ENCODE data around the gene FBH1. TPM values are rescaled to one million over a fixed set of nuclear protein-coding genes. Genes with fewer than 3 reads are reported as not detected.

The FBH1 gene
- total RNA-seq, 3 donors from 2014 or later: 61.2 to 67.9 (median 62.7) TPM

DNA sequence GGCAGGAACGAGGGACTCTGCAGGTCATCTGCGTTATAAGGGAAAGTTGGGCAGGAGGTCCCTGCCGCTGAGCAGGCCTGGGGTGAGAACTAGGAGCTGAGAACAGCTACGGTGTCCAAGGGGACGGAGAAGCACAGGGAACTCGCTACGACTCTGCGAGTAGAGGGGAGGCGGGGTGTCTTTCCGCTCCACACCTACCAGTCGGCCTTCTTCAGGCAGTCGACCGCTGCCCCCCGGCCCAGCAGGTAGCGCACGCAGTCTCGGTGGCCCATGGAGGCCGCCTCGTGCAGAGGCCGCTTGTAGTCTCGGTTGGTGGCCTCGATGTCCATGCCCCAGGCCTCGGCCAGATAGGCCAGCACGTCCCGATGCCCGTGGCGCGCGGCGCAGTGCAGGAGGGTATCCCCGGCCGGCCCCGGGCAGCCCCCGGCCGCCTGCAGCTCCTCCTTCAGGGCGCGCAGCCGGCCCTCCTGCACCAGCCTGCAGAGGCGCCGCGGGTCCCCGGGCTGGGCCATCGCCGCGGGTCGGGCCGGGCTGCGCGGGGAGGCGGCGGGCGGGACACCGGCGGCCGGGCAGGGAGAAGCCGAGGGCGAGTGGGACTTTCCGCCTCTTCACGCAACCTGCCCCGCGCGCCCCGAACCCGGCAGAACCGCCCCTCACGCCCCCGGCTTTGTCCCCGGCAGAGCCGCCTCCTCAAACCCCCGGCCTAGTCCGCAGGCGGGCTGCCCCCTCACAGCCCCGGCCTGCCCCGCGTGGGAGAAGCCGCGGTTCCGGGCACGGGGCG is 1.0 kb upstream of the FBH1 start:
- peaks cover 35% of the 10 kb centered on the region for H3K36me3 Mint-ChIP-seq (ENCODE audit: insufficient read depth)
- H3K9me3 Mint-ChIP-seq: no peaks in the 10 kb centered on the region
- ATAC-seq (peak; percentile 38 to 39), DNase-seq (peak; percentile 22)
- no peaks in the 10 kb centered on the region for H3K27me3 Mint-ChIP-seq (ENCODE audit: low read depth)
- peak overlapping the region; percentile 90 for H3K4me3 Mint-ChIP-seq
- peaks cover 46% of the 10 kb centered on the region for H3K4me1 Mint-ChIP-seq (ENCODE audit: low read depth)

DNA sequence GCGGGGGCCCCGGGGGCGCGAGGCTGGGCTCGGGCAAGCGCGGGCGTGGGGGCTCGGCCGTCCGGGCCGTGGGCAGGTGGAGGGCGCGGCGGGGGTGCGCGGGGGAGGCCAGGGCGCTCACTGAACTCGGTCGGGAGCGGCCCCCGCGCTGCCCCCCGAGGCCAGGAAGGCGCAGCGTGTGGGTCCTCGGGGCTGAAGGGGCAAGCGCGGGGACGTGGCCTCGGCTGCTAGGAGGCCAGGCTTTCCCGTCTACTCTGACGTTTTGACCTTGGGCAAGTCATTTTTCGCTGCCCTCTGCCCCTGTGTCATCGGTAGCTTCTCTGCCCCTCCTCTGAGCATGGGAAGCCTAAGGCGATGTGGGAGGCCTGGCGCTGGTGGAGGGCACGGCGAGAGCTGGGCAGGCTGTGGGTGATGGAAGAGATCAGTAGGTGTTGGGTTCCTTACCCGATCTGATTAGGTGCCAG is 441 bp downstream of the FBH1 start:
- ATAC-seq (peak; percentile 3), DNase-seq (peak; percentile 6)
- Mint-ChIP-seq H3K36me3 (ENCODE audit: insufficient read depth) (peaks cover 37% of the 10 kb centered on the region), H3K4me1 (ENCODE audit: low read depth) (peaks cover 58% of the 10 kb centered on the region), H3K27me3 (ENCODE audit: low read depth) (no peaks in the 10 kb centered on the region), H3K4me3 (peak overlapping the region; percentile 94), H3K9me3 (no peaks in the 10 kb centered on the region)

DNA sequence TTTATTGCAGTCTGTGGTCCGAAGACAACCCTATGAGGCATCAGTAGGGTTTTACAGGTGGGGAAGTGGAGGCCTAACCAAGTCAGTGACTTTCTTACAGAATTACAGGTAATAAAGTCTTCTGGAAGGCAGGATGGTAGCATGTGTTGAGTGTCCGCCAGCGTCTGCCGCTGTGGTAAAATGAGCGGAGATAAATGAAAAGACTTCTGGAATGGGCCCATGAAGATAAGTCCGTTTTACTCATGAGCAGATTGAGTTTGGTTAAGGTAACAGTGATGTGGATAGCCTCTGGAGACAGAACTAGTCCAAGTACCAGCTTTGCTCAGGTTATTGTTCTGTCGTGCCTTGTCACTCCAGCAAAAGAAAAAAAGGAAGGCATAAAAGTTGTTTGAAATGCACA is 966 bp downstream of the FBH1 start:
- Mint-ChIP-seq H3K9me3 (no peaks in the 10 kb centered on the region), H3K4me1 (ENCODE audit: low read depth) (peaks cover 63% of the 10 kb centered on the region), H3K27me3 (ENCODE audit: low read depth) (no peaks in the 10 kb centered on the region), H3K4me3 (peak overlapping the region; percentile 94), H3K36me3 (ENCODE audit: insufficient read depth) (peaks cover 35% of the 10 kb centered on the region)
- no peak for DNase-seq
- ATAC-seq: no peak

DNA sequence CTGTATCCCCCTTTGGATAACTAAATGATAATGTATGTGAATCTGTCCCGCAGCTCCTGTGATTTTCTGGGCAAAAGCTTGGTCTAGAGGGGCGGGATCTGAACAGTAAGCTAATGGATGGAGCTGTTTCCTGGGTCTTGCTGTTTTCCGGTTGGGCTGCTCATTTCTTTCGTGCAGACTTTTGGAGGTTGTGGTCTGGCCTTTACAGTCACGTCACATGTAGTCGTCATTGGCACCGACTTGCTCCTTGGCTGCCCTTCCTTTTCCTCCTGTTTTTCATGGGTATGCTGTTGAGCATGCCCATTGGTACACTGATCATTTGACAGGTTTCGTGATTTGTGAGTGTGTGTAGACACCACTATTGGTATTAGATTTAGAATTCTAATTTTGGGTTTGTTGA is 2.0 kb downstream of the FBH1 start:
- Mint-ChIP-seq H3K9me3 (no peaks in the 10 kb centered on the region), H3K4me3 (peak overlapping the region; percentile 20), H3K4me1 (ENCODE audit: low read depth) (peaks cover 72% of the 10 kb centered on the region), H3K27me3 (ENCODE audit: low read depth) (no peaks in the 10 kb centered on the region), H3K36me3 (ENCODE audit: insufficient read depth) (peaks cover 36% of the 10 kb centered on the region)
- no peak for DNase-seq
- ATAC-seq: no peak

DNA sequence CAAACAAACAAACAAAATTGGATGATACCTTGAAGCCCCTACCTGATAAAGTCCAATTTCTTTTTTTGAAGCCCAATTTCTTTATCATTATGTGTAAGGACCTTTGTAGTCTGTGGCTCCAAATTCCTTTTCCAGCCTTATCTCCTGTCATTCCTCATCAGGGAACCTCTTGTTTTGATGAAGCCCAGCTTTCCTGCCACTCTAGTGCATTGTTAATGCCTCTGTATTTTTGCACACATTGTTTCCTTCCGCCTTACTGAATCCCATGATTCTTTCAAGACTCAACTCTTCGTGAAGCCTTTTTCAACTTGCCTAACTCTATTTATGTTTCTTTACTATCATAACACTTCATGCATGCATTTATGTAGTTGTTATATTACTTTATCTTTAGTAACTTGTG is 3.3 kb downstream of the FBH1 start:
- no peaks in the 10 kb centered on the region for H3K27me3 Mint-ChIP-seq (ENCODE audit: low read depth)
- peaks cover 71% of the 10 kb centered on the region for H3K4me1 Mint-ChIP-seq (ENCODE audit: low read depth)
- ATAC-seq (no peak), DNase-seq (no peak)
- no peak overlapping the region for H3K4me3 Mint-ChIP-seq
- peaks cover 3% of the 10 kb centered on the region for H3K9me3 Mint-ChIP-seq
- peaks cover 43% of the 10 kb centered on the region for H3K36me3 Mint-ChIP-seq (ENCODE audit: insufficient read depth)

DNA sequence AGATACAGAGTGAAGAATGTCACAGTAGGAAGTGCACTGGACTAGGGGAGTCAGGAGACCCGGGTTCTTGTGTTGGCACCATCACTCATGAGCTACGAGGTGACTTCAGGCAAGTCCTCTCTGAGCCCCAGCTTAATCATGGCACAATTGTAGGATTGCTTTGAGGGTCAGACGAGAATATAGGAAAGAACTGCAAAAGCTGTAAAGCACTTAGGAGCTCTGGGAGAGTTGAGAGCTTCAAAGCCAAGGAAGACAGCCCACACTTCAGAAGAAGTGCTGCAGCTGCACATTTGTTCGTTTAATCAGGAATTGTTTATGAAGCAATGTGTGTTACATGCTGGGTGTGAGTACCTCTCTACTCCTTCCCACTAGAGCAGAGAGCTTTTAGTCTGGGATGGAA is 4.4 kb downstream of the FBH1 start:
- Mint-ChIP-seq H3K4me3 (no peak overlapping the region), H3K27me3 (ENCODE audit: low read depth) (no peaks in the 10 kb centered on the region), H3K9me3 (peaks cover 3% of the 10 kb centered on the region), H3K4me1 (ENCODE audit: low read depth) (peaks cover 70% of the 10 kb centered on the region), H3K36me3 (ENCODE audit: insufficient read depth) (peaks cover 45% of the 10 kb centered on the region)
- no peak for ATAC-seq
- no peak for DNase-seq

DNA sequence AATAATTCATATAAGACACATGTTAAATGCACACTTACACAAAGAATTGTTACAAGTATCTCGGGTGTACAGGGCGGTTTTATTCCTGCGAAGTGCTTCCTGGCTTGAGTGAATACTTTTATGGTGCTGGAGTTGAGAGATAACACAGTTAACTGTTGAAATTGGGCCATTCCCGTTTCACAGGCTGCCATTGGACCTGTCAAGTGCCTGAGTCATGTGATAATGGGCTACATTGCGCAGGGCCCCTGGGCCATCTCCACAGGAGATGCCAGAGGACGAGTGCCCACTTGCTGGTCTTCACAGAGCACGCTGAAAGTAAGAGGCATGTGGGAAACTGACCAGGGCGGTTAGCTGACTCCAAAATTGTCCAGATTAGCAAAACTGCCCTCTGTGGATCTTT is 4.8 kb downstream of the FBH1 start:
- Mint-ChIP-seq H3K27me3 (ENCODE audit: low read depth) (no peaks in the 10 kb centered on the region), H3K4me1 (ENCODE audit: low read depth) (peaks cover 72% of the 10 kb centered on the region), H3K9me3 (peaks cover 3% of the 10 kb centered on the region), H3K36me3 (ENCODE audit: insufficient read depth) (peaks cover 45% of the 10 kb centered on the region), H3K4me3 (no peak overlapping the region)
- ATAC-seq (no peak), DNase-seq (no peak)

DNA sequence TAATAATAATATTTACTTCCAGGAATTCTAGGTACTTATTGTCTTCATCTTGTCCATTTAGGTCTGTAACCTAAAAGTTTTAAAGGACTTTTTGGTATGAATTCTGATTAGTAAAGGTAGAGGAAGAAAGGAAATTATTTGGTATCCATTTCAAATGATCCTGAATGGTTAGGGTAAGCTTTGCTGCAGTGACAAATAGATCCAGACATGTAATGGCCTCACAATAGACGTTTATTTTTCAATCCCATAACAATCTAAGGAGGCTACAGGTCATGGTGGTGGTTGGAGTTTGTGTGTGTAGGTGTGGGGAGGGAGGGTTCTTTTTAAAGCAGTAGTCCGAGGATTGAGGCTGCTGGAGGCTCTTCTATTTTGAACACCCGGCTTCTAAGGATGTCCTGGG is 5.3 kb downstream of the FBH1 start:
- Mint-ChIP-seq H3K27me3 (ENCODE audit: low read depth) (no peaks in the 10 kb centered on the region), H3K4me3 (peak overlapping the region; percentile 60), H3K36me3 (ENCODE audit: insufficient read depth) (peaks cover 45% of the 10 kb centered on the region), H3K9me3 (peaks cover 3% of the 10 kb centered on the region), H3K4me1 (ENCODE audit: low read depth) (peaks cover 72% of the 10 kb centered on the region)
- no peak for DNase-seq
- ATAC-seq: no peak

DNA sequence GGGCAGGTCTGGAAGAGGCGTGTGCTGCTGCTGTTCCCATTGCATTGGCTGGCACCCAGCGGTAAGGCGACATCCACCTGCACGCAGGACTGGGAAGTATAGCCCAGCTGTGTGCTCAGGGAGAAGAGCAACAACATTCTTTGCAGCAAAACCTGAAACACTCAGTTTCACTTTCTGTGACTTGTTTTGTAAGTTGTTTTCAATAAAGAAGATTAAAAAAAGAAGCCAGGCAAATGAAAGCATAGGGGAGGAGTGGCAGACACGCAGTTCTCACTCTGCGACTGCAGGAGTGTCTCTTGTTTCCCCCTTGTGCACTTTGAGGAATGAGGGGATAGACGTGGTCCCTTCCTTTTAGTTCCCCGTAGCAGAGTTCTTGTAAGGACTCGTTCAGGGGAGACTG is 5.8 kb downstream of the FBH1 start:
- no peaks in the 10 kb centered on the region for H3K27me3 Mint-ChIP-seq (ENCODE audit: low read depth)
- no peak for DNase-seq
- peaks cover 69% of the 10 kb centered on the region for H3K4me1 Mint-ChIP-seq (ENCODE audit: low read depth)
- H3K4me3 Mint-ChIP-seq: peak overlapping the region; percentile 60
- peaks cover 45% of the 10 kb centered on the region for H3K36me3 Mint-ChIP-seq (ENCODE audit: insufficient read depth)
- H3K9me3 Mint-ChIP-seq: peaks cover 3% of the 10 kb centered on the region
- ATAC-seq: peak; percentile 58

DNA sequence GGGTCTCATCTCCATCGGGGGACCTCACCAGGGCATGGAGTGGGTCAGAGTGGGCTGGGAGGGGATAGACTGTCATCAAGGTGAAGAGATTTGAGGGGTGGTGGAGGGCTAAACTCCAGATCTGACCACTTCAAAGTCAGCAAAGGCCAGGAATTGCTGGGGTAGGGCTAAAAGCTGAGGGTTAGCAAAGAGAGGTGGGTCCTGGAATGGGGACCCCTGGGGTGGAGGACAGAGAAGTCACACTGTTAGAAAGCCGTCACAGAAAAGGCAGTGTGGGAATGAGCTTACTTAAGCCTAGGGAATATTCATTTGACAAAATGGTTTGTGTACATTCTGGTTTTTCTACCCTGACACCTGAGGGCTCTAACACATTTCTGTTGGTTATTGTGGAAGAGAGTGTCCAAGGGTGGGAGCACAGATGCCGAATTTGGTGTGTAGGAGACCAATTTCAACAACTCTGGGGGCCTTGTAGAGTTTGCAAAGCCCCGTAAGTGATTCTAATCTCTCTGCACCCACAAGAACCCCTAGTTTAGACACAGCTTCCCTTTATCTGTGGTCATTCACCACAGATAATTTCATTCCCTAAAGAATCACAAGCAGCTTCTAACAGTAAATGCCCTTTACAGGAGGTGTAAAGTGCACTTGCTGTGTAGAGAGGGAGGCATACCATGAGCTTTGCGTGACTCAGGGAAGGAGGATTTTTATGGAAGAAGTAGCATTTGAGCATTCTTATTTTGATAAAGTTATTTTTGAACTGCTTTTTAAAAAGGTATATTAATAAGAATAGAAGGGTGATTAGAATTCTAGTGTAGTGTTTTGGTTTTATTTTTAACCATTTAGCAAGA is 6.4 kb downstream of the FBH1 start:
- peaks cover 45% of the 10 kb centered on the region for H3K36me3 Mint-ChIP-seq (ENCODE audit: insufficient read depth)
- DNase-seq (no peak), ATAC-seq (no peak)
- H3K27me3 Mint-ChIP-seq (ENCODE audit: low read depth): no peaks in the 10 kb centered on the region
- H3K4me1 Mint-ChIP-seq (ENCODE audit: low read depth): peaks cover 63% of the 10 kb centered on the region
- peak overlapping the region; percentile 60 for H3K4me3 Mint-ChIP-seq
- H3K9me3 Mint-ChIP-seq: peaks cover 3% of the 10 kb centered on the region

DNA sequence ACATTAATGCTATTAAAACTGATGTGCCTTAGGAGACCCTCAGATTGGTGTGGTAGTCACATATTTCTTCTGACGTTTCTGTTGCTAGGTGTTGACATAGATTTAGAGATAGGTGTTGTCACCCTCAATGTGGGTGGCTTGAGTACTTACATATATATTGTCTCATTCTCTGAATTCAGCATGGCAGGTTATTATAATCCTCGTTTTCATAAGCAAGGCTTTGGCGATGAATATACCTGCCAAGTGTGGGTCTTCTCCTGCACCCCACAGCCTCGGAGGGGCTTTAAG is 7.0 kb downstream of the FBH1 start:
- no peak for DNase-seq
- H3K9me3 Mint-ChIP-seq: peaks cover 3% of the 10 kb centered on the region
- ATAC-seq: no peak
- no peaks in the 10 kb centered on the region for H3K27me3 Mint-ChIP-seq (ENCODE audit: low read depth)
- H3K36me3 Mint-ChIP-seq (ENCODE audit: insufficient read depth): peaks cover 45% of the 10 kb centered on the region
- peaks cover 58% of the 10 kb centered on the region for H3K4me1 Mint-ChIP-seq (ENCODE audit: low read depth)
- H3K4me3 Mint-ChIP-seq: no peak overlapping the region

DNA sequence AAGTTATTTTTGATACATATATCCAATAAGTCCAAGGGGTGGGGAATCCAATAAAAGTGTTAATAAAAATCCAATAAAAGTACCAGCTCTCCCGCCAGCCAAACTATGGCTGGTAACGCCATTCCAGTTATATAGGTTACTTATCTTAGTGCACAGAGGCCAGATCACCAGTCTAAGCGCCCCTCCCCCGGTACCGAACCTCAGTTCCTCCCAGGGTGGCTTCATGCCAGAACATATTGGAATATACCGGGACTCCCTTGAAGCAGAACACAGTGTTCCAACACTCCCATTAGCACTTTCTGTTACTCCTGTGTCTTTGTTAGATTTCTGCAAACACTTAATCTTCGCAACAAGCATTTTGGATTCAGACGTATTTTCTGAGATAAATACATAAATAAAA is 7.5 kb downstream of the FBH1 start:
- no peaks in the 10 kb centered on the region for H3K27me3 Mint-ChIP-seq (ENCODE audit: low read depth)
- peaks cover 40% of the 10 kb centered on the region for H3K36me3 Mint-ChIP-seq (ENCODE audit: insufficient read depth)
- peaks cover 3% of the 10 kb centered on the region for H3K9me3 Mint-ChIP-seq
- H3K4me1 Mint-ChIP-seq (ENCODE audit: low read depth): peaks cover 52% of the 10 kb centered on the region
- ATAC-seq (no peak), DNase-seq (no peak)
- no peak overlapping the region for H3K4me3 Mint-ChIP-seq

DNA sequence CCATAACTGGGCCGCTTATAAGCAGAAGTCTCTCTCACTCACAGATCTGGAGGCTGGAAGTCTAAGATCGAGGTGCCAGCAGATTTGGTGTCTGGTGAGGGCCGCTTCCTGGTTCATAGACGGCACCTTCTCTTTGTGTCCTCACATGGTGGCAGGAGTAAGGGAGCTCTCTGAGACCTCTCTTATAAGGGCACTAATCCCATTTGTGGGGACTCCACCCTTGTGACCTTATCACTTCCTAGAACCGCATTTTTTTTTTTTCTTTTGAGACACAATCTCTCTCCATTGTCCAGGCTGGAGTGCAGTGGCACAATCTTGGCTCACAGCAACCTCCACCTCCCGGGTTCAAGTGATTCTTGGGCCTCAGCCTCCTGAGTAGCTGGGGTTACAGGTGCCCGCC is 8.1 kb downstream of the FBH1 start:
- DNase-seq: no peak
- H3K27me3 Mint-ChIP-seq (ENCODE audit: low read depth): no peaks in the 10 kb centered on the region
- H3K9me3 Mint-ChIP-seq: peaks cover 3% of the 10 kb centered on the region
- H3K36me3 Mint-ChIP-seq (ENCODE audit: insufficient read depth): peaks cover 36% of the 10 kb centered on the region
- peaks cover 46% of the 10 kb centered on the region for H3K4me1 Mint-ChIP-seq (ENCODE audit: low read depth)
- no peak for ATAC-seq
- no peak overlapping the region for H3K4me3 Mint-ChIP-seq

DNA sequence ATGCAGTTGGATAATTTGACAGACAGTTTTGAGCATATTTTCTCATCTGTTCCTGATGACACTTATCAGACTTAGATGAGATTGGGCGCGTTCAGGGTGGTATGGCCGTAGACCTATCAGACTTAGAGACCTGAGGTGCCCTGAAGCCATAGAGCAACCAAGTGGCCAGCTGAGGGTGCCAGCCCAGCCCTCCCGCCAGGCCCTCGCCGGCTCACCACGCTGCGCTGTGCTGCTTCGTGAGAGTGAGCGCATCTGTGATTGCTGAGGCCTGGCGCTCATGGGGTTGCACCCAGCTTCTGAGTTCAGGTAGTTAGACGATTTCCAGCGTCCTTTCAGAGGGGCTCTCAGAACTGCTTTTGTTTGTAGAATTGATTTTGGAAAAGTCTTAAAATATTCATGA is 10.2 kb downstream of the FBH1 start:
- Mint-ChIP-seq H3K9me3 (peaks cover 3% of the 10 kb centered on the region), H3K4me1 (ENCODE audit: low read depth) (peaks cover 39% of the 10 kb centered on the region), H3K36me3 (ENCODE audit: insufficient read depth) (peaks cover 30% of the 10 kb centered on the region), H3K27me3 (ENCODE audit: low read depth) (no peaks in the 10 kb centered on the region), H3K4me3 (no peak overlapping the region)
- DNase-seq: no peak
- ATAC-seq: no peak
